Type B pancreatic cell (in vitro differentiated cells): ENCODE data around the gene TENT4B. TPM values are rescaled to one million over a fixed set of nuclear protein-coding genes. Genes with fewer than 3 reads are reported as not detected.
"Not testable (repeated sequence)": the region's sequence is repeated elsewhere in the genome, so short reads cannot be mapped to it uniquely, and the experiment has no call there.

Experiments used
- DNase-seq: peaks from one replicate; pipeline ENCODE4 v3.0.0; 2021; ENCODE audit warnings: mixed read lengths; ENCODE audit not compliant: unreplicated experiment; ENCODE audit errors: extremely low spot score
- H3K27ac Mint-ChIP-seq: 2 replicates; pipeline ENCODE4 v1.8.0; 2021; ENCODE audit warnings: mild to moderate bottlenecking, mixed read lengths
- H3K27me3 Mint-ChIP-seq: 2 replicates; pipeline ENCODE4 v1.8.0; 2021; ENCODE audit warnings: mixed read lengths
- H3K36me3 Mint-ChIP-seq: 2 replicates; pipeline ENCODE4 v1.8.0; 2021; ENCODE audit warnings: mixed read lengths
- H3K4me1 Mint-ChIP-seq: one replicate; pipeline ENCODE4 v1.8.0; 2021; ENCODE audit warnings: mixed read lengths; ENCODE audit not compliant: unreplicated experiment
- H3K4me3 Mint-ChIP-seq: 2 replicates; pipeline ENCODE4 v1.8.0; 2021; ENCODE audit warnings: mild to moderate bottlenecking, mixed read lengths
- H3K9me3 Mint-ChIP-seq: 2 replicates; pipeline ENCODE4 v1.8.0; 2021; ENCODE audit warnings: mixed read lengths
- total RNA-seq: library from RNA; stranded (reverse); gene quantifications from 2 replicates; pipeline ENCODE4 v1.2.1, GENCODE V29; 2021; ENCODE audit warnings: low replicate concordance
- TF ChIP-seq, protein P1 (sequence below): fragments of 200-600 bp; sonication (generic); conservative IDR thresholded peaks from 2 replicates; pipeline ENCODE4 v1.5.0; 2021; ENCODE audit warnings: antibody characterized with exemption, mild to moderate bottlenecking

The TENT4B gene
- total RNA-seq, 1 donor from 2014 or later: 14.1 TPM

- H3K36me3 Mint-ChIP-seq: no peaks in the 10 kb centered on the region
- H3K4me3 Mint-ChIP-seq: peak overlapping the region; percentile 40
- peaks cover 24% of the 10 kb centered on the region for H3K4me1 Mint-ChIP-seq
- no peak for DNase-seq
- H3K9me3 Mint-ChIP-seq: no peaks in the 10 kb centered on the region
- TF ChIP-seq, protein P1, sequence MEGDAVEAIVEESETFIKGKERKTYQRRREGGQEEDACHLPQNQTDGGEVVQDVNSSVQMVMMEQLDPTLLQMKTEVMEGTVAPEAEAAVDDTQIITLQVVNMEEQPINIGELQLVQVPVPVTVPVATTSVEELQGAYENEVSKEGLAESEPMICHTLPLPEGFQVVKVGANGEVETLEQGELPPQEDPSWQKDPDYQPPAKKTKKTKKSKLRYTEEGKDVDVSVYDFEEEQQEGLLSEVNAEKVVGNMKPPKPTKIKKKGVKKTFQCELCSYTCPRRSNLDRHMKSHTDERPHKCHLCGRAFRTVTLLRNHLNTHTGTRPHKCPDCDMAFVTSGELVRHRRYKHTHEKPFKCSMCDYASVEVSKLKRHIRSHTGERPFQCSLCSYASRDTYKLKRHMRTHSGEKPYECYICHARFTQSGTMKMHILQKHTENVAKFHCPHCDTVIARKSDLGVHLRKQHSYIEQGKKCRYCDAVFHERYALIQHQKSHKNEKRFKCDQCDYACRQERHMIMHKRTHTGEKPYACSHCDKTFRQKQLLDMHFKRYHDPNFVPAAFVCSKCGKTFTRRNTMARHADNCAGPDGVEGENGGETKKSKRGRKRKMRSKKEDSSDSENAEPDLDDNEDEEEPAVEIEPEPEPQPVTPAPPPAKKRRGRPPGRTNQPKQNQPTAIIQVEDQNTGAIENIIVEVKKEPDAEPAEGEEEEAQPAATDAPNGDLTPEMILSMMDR: no peak
- H3K27ac Mint-ChIP-seq: peak overlapping the region; percentile 69
- no peaks in the 10 kb centered on the region for H3K27me3 Mint-ChIP-seq
These were observed 81.9 kb downstream of the TENT4B start for GRCh38 chr16:50234771-50235556.

DNA sequence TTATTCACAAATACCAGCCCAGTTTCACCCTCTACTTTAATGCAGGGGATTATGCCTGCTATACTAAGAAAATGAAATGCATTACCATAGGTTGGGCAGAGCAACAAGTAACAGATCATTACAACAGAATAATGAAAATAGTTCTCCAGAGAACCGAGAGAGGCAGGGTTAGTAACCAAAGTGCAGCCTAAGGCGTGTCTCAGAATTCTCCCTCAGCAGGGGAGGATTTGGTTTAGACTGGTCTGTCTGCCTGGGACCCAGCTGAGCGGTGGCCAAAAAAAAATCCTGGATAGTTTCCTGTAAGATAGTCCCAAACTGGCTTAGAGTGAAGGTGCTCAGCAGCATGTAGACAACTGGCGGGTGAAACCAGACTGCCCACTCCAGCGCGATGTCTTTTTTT is 82.5 kb downstream of the TENT4B start:
- DNase-seq: no peak
- peak overlapping the region; percentile 40 for H3K4me3 Mint-ChIP-seq
- TF ChIP-seq, protein P1: no peak
- no peaks in the 10 kb centered on the region for H3K36me3 Mint-ChIP-seq
- H3K27me3 Mint-ChIP-seq: peaks cover 4% of the 10 kb centered on the region
- H3K4me1 Mint-ChIP-seq: peaks cover 28% of the 10 kb centered on the region
- no peaks in the 10 kb centered on the region for H3K9me3 Mint-ChIP-seq
- peak overlapping the region; percentile 69 for H3K27ac Mint-ChIP-seq

- peaks cover 4% of the 10 kb centered on the region for H3K27me3 Mint-ChIP-seq
- peaks cover 35% of the 10 kb centered on the region for H3K4me1 Mint-ChIP-seq
- DNase-seq: no peak
- no peak overlapping the region for H3K4me3 Mint-ChIP-seq
- H3K9me3 Mint-ChIP-seq: no peaks in the 10 kb centered on the region
- H3K27ac Mint-ChIP-seq: no peak overlapping the region
- no peaks in the 10 kb centered on the region for H3K36me3 Mint-ChIP-seq
- TF ChIP-seq, protein P1: no peak
These were observed 85.2 kb downstream of the TENT4B start for GRCh38 chr16:50238314-50238713.

DNA sequence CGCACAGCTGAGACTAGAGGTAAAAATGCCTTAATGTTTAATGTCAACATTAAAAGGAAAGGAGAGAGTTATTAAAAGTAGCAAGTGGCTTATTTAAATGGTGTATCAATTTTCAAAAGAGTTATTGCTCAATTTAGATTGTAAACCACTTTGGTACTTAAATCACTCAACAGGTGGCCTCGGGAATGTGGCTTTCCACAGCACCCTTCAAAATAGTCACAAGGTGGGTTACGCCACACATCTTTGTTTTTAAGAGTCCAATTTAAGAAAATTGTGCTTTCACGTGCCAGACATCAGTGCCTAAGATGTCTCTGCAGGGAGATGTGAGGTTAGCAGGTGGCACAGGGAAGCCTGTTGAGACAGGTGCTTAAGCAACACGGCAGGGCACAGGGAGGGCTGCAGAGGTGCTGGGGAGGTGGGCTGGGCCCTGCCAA is 85.8 kb downstream of the TENT4B start:
- Mint-ChIP-seq H3K9me3 (no peaks in the 10 kb centered on the region), H3K4me1 (peaks cover 34% of the 10 kb centered on the region), H3K27ac (no peak overlapping the region), H3K27me3 (peaks cover 4% of the 10 kb centered on the region), H3K36me3 (no peaks in the 10 kb centered on the region), H3K4me3 (no peak overlapping the region)
- TF ChIP-seq, protein P1: no peak
- no peak for DNase-seq

- H3K4me1 Mint-ChIP-seq: peaks cover 18% of the 10 kb centered on the region
These were observed 89.9 kb downstream of the TENT4B start for GRCh38 chr16:50243024-50243423.

GRCh38 chr16:50244140-50244503 is 91.0 kb downstream of the TENT4B start:
- no peak overlapping the region for H3K27ac Mint-ChIP-seq
- DNase-seq: no peak
- peaks cover 4% of the 10 kb centered on the region for H3K27me3 Mint-ChIP-seq
- H3K36me3 Mint-ChIP-seq: no peaks in the 10 kb centered on the region
- H3K4me1 Mint-ChIP-seq: peaks cover 18% of the 10 kb centered on the region
- TF ChIP-seq, protein P1: no peak
- no peaks in the 10 kb centered on the region for H3K9me3 Mint-ChIP-seq
- H3K4me3 Mint-ChIP-seq: no peak overlapping the region

More at GRCh38 chr16:50243024-50243423, 89.9 kb downstream of the TENT4B start:
- H3K9me3 Mint-ChIP-seq, DNase-seq, H3K27ac Mint-ChIP-seq, H3K36me3 Mint-ChIP-seq, H3K4me3 Mint-ChIP-seq, H3K27me3 Mint-ChIP-seq: not testable (repeated sequence)
